NCI-H524 treated with DMSO at 0.1 percent for 48 hours (cell line): ENCODE results near the gene RNASE8.

ENCODE experiments used
- DNase-seq: peaks from one replicate; lab custom pipeline; 2025; lab: John Stamatoyannopoulos, UW

Gene RNASE8

GRCh38 chr14:21106498-21107282, 49.1 kb downstream of the RNASE8 start:
- peak; percentile 17 for DNase-seq

- no peak for DNase-seq
Observed at GRCh38 chr14:21107283-21107800, 49.7 kb downstream of the RNASE8 start.
